Measurements from ENCODE around the gene IRS2.

GRCh38 chr13:109784590-109785140 lies 1.7 kb downstream of the IRS2 start:
- TF ChIP-seq YY1 (IDR thresholded peaks at IDR 0.05; ENCODE audit: insufficient read depth, insufficient read length), result no peak
- TF ChIP-seq SUZ12 (IDR thresholded peaks at IDR 0.05; ENCODE audit: extremely low read depth, insufficient read depth, insufficient read length), result no peak

All from NT2/D1 (cell line).